Sciatic nerve (tissue), 2 donors: ENCODE results near the gene CPA5. TPM values are rescaled to one million over a fixed set of nuclear protein-coding genes. Genes with fewer than 3 reads are reported as not detected.
"Not testable (repeated sequence)": the region's sequence is repeated elsewhere in the genome, so short reads cannot be mapped to it uniquely, and the experiment has no call there.

Source experiments
- ATAC-seq: fragments of 200-7000 bp; cut with Tn5 transposase; one replicate; pipeline ENCODE4 v1.9.1; 2020; ENCODE audit warnings: mild to moderate bottlenecking, moderate library complexity
- DNase-seq: peaks from one replicate; pipeline ENCODE4 v3.0.0-alpha.2; 2020; ENCODE audit warnings: low spot score
- intact Hi-C: fragments of 100-400 bp; cut with DNase I; formaldehyde crosslinking; loops from one replicate; pipeline ENCODE4 v1.14.2; 2022
- total RNA-seq: library from RNA; stranded (reverse); fragmentation: NEBNext Ultra II Directional; extraction: Animal tissue kit (Norgen Biotek cat#: 25700); gene quantifications from one replicate; pipeline ENCODE4 v1.2.1, GENCODE V29; 2021
- donor health status: DM: no; HTN: no; CAD: no.
- donor health status: DM: no; HTN: no; CAD: no.

The CPA5 gene
- total RNA-seq, 1 donor from 2014 or later, result not detected

GRCh38 chr7:130369831-130370550 is 25.4 kb downstream of the CPA5 start:
- intact Hi-C loops, result no loop called here
- ATAC-seq, result no peak
- no peak for DNase-seq

- ATAC-seq (no peak), DNase-seq (no peak)
- intact Hi-C loops, result no loop called here
These were observed 26.4 kb downstream of the CPA5 start for GRCh38 chr7:130371046-130371445.

GRCh38 chr7:130372402-130373165 is 28.0 kb downstream of the CPA5 start:
- no peak for DNase-seq
- intact Hi-C loops, result no loop called here
- ATAC-seq, result no peak

GRCh38 chr7:130374507-130374906 is 29.9 kb downstream of the CPA5 start:
- ATAC-seq, result no peak
- intact Hi-C loops, result no loop called here
- no peak for DNase-seq

GRCh38 chr7:130376461-130376860 is 31.8 kb downstream of the CPA5 start:
- intact Hi-C loops, ATAC-seq, DNase-seq: not testable (repeated sequence)

GRCh38 chr7:130377178-130377577 is 32.6 kb downstream of the CPA5 start:
- intact Hi-C loops, result no loop called here
- DNase-seq, result no peak
- ATAC-seq, result no peak

- intact Hi-C loops, result no loop called here
- ATAC-seq (no peak), DNase-seq (no peak)
These were observed 34.4 kb downstream of the CPA5 start for GRCh38 chr7:130379019-130379418.

- ATAC-seq (peak; percentile 14), DNase-seq (no peak)
- intact Hi-C loops, result no loop called here
These were observed 34.9 kb downstream of the CPA5 start for GRCh38 chr7:130379532-130379920.

GRCh38 chr7:130379921-130380860 is 35.6 kb downstream of the CPA5 start, which contains the start of gene CPA1:
CPA1 (plus strand) TSS chr7:130380494; CDS start chr7:130380521, 27 bp downstream.
- intact Hi-C loops, result no loop called here
- DNase-seq (no peak), ATAC-seq (peak; percentile 57)

GRCh38 chr7:130380861-130381455 is 36.3 kb downstream of the CPA5 start:
- no peak for ATAC-seq
- intact Hi-C loops, result no loop called here
- DNase-seq, result no peak

- DNase-seq, result no peak
- ATAC-seq, result no peak
- intact Hi-C loops, result no loop called here
These were observed 37.1 kb downstream of the CPA5 start for GRCh38 chr7:130381468-130382312.

GRCh38 chr7:130383187-130383980 is 38.8 kb downstream of the CPA5 start:
- intact Hi-C loops, result no loop called here
- ATAC-seq (no peak), DNase-seq (no peak)

GRCh38 chr7:130384371-130384801 is 39.8 kb downstream of the CPA5 start:
- ATAC-seq (no peak), DNase-seq (no peak)
- intact Hi-C loops, result no loop called here

- no peak for DNase-seq
- no peak for ATAC-seq
- intact Hi-C loops, result no loop called here
These were observed 40.4 kb downstream of the CPA5 start for GRCh38 chr7:130384841-130385599.

- no peak for DNase-seq
- intact Hi-C loops, result no loop called here
These were observed 41.0 kb downstream of the CPA5 start for GRCh38 chr7:130385600-130386066.

GRCh38 chr7:130386876-130387275 is 42.3 kb downstream of the CPA5 start:
- intact Hi-C loops, result no loop called here
- ATAC-seq (peak; percentile 43), DNase-seq (no peak)

More at GRCh38 chr7:130385600-130386066, 41.0 kb downstream of the CPA5 start:
- ATAC-seq, result no peak

- intact Hi-C loops, result no loop called here
- DNase-seq, result no peak
- peak; percentile 12 for ATAC-seq
These were observed 42.7 kb downstream of the CPA5 start for GRCh38 chr7:130387306-130387627.
